Glomerular visceral epithelial cell (primary cell): ENCODE measurements around the gene ZBTB7B.
A peak's percentile ranks its signal among the peaks of the same experiment; 100 is the strongest.

Experiments
- DNase-seq: peaks from one replicate; pipeline ENCODE4 v3.0.0-alpha.2; 2016; ENCODE audit errors: extremely low spot score

The ZBTB7B gene

DNA sequence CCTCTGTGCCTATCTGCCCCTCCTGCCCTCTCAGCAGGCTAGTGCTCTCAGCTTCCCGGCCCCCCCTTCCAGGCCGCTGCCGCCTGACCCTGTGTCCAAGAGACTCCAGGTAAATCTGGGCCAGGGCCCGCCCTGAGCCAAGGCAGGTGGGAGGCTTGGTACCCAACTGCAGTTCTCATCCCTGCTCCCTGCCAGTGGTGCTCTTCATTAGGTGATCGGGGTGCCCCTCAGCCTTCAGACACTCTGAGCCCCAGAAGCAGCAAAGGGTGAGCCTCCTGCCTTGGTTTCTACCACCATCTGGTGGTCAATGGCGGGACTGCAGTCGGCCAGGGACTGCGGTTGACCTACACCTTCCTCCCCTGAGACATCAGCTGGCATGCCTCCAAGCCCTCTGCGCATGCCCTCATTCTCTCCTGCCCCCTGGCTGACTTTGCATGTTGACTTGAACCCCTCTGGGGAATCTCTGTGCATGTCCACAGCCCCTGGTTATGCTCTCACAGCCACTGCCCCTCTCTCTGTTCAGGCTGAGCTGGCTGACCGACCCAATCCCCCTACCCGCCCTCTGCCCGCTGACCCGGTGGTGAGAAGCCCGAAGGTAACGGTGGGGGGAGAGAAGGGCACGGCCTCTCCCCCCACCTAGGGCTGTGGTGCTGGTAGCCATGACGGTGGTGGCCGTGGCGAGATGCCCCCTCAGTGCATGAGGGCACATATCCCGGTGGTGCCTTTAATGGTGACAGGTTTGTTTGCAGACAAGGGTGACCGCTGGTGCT, 59.0 kb downstream of the ZBTB7B start:
- DNase-seq: peak; percentile 94

DNA sequence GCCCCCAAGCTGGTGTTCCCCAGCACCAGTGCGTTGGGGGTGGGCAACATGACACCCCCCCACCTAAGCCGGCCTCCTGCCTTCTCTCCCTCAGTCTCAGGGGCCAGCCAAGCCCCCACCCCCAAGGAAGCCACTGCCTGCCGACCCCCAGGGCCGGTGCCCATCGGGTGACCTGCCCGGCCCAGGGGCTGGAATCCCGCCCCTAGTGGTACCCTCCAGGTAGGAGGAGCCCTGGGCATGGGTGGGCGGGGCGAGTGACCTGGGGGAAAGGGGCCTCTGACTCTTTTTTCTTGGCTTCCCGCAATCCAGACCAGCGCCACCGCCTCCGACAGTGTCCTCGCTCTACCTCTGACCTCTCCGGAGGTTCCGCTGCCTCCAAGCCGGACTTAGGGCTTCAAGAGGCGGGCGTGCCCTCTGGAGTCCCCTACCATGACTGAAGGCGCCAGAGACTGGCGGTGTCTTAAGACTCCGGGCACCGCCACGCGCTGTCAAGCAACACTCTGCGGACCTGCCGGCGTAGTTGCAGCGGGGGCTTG, 59.6 kb downstream of the ZBTB7B start:
- no peak for DNase-seq

DNA sequence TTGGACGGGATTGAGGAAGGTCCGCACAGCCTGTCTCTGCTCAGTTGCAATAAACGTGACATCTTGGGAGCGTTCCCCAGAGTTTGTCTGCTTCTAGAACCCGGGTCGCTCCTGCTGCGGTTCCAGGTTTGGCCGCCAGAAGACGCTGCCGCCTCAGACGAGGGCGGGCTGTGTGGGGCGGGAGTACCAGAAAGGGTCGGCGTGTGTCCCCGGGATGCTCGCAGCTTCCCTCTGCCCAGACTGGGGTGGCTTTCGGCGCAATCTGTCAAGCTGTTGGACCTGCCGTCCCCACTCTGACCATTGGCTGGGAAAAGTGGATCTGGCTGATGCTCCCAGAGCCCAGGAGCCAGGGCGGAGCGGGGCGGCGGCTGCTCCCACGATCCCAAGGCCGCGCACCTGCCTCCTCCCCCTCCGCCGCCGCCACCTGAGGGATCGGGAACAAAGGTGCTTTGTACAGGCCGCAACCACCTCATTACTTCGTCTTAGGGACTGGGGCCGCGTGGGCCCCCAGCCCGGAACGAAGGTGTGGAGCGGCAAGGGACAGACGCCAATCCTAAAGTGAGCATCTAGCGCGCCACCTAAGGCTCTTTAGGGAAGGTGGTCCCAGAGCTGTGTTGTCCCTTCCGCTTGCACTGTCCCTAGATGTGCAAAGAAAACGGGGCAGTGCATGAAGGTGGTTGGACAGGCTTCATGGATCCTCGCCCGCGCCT, 60.3 kb downstream of the ZBTB7B start:
- no peak for DNase-seq

DNA sequence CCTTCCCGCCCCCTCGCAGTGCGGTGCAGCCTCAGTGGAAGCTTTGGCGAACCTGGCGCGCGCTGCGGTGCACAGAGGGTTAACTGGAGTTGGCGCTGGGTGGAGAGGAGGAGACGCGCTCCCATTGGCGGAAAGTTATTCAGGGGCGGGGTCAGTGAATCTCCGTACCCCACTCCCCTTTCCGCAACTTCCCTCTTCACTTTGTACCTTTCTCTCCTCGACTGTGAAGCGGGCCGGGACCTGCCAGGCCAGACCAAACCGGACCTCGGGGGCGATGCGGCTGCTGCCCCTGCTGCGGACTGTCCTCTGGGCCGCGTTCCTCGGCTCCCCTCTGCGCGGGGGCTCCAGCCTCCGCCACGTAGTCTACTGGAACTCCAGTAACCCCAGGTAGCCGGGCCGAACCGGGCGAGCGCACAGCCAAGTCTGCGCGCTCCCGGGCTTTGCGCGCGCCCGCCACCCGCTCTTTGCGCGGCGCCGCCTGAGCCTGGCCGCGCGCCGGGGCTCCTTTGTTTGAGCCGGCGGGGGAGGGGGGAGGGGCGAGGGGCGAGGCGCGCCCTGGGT, 61.0 kb downstream of the ZBTB7B start, which contains the start of gene EFNA4:
Gene EFNA4, plus strand, starts transcription at position 191 of the 561 bp plus-strand sequence. Its CDS starts 84 bp downstream, at position 275.
- DNase-seq: peak; percentile 87

DNA sequence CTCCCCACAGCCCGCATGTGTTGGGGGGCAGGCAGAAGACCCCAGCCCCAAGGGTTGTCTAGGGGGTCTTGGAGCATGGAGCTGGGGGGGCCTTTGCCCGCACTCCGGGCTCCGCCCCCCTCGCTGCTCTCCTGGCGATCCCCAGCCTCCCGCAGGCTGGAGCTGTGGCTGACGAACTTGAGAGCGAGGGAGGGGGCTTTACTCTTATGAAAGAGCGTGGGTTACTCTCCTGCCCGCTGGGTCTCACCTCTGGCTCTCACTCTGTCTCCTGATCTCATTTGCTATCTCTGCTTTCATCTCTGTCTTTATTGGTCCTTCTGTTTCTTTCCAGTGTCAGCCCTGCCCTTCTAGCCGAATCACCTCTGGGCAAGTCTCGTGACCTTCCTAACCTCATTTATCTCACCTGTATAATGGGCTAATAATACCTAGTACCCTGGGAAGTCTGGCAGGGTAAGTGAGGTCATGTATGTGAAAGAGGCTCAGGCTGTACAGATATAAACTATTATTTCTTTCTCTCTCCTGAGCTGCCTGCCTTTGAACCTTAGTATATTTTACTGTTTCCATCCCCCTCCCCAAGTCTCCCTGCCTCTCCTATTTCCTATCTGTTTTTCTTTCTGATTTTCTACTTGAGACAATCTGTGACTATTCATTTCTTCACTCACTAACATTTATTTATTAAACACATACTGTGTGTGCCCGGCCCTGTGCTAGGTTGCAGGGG, 61.7 kb downstream of the ZBTB7B start:
- DNase-seq: peak; percentile 51

DNA sequence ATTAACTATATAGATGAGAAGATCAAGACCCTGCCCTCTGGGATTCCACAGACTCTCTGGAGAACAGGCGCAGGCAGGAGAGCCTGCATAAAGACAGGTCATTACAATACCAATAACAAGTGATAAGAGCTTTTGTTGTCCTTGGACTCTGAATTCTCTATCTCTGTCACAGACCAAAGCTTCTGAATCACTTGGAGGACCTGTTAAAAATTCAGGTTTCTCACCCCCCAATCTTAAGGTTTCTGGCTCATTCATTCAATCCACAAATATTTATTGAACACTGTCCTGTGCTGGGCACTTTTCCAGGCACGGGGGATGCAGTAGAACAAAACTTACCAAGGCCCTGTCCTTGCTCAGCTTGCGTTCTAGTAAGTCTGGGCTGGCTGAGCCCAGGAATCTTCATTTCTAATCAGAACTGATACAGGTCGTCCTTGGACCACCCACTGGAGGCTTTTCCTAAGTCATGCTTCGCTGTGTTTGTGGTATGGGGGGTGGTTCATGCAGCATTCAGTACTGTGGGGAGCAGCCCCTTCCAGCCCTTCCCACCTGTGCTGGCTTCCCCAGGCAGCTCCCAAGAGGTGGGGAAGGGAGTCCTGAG, 62.3 kb downstream of the ZBTB7B start:
- no peak for DNase-seq

DNA sequence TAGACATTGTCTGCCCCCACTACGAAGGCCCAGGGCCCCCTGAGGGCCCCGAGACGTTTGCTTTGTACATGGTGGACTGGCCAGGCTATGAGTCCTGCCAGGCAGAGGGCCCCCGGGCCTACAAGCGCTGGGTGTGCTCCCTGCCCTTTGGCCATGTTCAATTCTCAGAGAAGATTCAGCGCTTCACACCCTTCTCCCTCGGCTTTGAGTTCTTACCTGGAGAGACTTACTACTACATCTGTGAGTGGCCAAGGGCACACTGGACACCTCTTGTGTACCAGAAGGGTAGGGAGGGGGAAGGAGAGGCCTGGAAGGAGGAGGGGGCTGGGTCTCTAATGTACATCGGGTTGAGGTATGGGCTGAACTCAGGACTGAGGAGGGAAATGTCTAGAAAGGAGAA, 64.2 kb downstream of the ZBTB7B start:
- DNase-seq: no peak
